Natural killer cell (primary cell): ENCODE measurements around the gene ANTXR2. TPM values are rescaled to one million over a fixed set of nuclear protein-coding genes. Genes with fewer than 3 reads are reported as not detected.

ENCODE experiments used
- ATAC-seq, 3 donors: fragments of 150-1000 bp in 2 of 3; fragments of 200-7000 bp in 1 of 3; cut with Tn5 transposase; 1 replicate in 1 of 3; 2 replicates in 2 of 3; pipeline ENCODE4 v1.10.0; 2021; ENCODE audit warnings: mild to moderate bottlenecking in 2 of 3, moderate library complexity in 2 of 3
- DNase-seq, 2 donors: peaks; one replicate each; pipeline versions ENCODE4 v3.0.0 to v3.0.0-alpha.2; 2013 to 2021; ENCODE audit warnings: mixed read lengths in 1 of 2
- H3K27ac ChIP-seq: one replicate; pipeline ENCODE4 v1.5.1; 2013; ENCODE audit warnings: mild to moderate bottlenecking, low read length
- H3K27me3 ChIP-seq: one replicate; pipeline ENCODE4 v1.6.1; 2013; ENCODE audit warnings: low read length; ENCODE audit not compliant: control insufficient read depth, insufficient read depth
- H3K36me3 ChIP-seq: one replicate; pipeline ENCODE4 v1.6.1; 2013; ENCODE audit warnings: low read length; ENCODE audit not compliant: control insufficient read depth, insufficient read depth
- H3K4me1 ChIP-seq: one replicate; pipeline ENCODE4 v1.6.1; 2013; ENCODE audit warnings: low read length; ENCODE audit not compliant: control insufficient read depth, insufficient read depth
- H3K4me3 ChIP-seq: one replicate; pipeline ENCODE4 v1.5.1; 2013; ENCODE audit warnings: low read length
- H3K9me3 ChIP-seq: one replicate; pipeline ENCODE4 v1.6.1; 2013; ENCODE audit warnings: low read length; ENCODE audit not compliant: control insufficient read depth, insufficient read depth
- H3K27ac Mint-ChIP-seq, 2 donors: one replicate each; pipeline ENCODE4 v1.8.0; 2022; ENCODE audit warnings: mild to moderate bottlenecking in 2 of 2, mixed read lengths in 2 of 2, moderate library complexity in 1 of 2
- H3K27me3 Mint-ChIP-seq, 2 donors: one replicate each; pipeline ENCODE4 v1.8.0; 2022; ENCODE audit warnings: low read depth in 2 of 2, mixed read lengths in 2 of 2
- H3K36me3 Mint-ChIP-seq: one replicate; pipeline ENCODE4 v1.8.0; 2022; ENCODE audit warnings: mixed read lengths
- H3K4me1 Mint-ChIP-seq, 2 donors: one replicate each; pipeline ENCODE4 v1.8.0; 2022; ENCODE audit warnings: mixed read lengths in 2 of 2
- H3K4me3 Mint-ChIP-seq: one replicate; pipeline ENCODE4 v1.8.0; 2022; ENCODE audit warnings: mild to moderate bottlenecking, moderate library complexity, mixed read lengths
- H3K9me3 Mint-ChIP-seq, 2 donors: one replicate each; pipeline ENCODE4 v1.8.0; 2022; ENCODE audit warnings: mixed read lengths in 2 of 2
- CTCF ChIP-seq: fragments of 200-600 bp; IDR thresholded peaks from one replicate; pipeline ENCODE4 v1.8.0; 2022; ENCODE audit warnings: antibody characterized with exemption
- WGBS: methylation state at CpG from one replicate; pipeline ENCODE4 v1.1.7; 2013; ENCODE audit warnings: missing lambda C conversion rate; ENCODE audit not compliant: insufficient coverage; 5-methylcytosine and 5-hydroxymethylcytosine counted together
- intact Hi-C: fragments of 100-400 bp; cut with micrococcal nuclease; formaldehyde crosslinking; loops from one replicate; pipeline ENCODE4 v1.14.2; 2022
- total RNA-seq, 4 donors: library from RNA; stranded (reverse); fragments of 120-200 nt in 1 of 4; gene quantifications; one replicate each; pipeline versions ENCODE4 v1.2.3 to v1.2.4, GENCODE V29; 2013 to 2022

ANTXR2 gene
- total RNA-seq, 3 donors from 2014 or later (not counting 1 experiment from before 2014, with no cell fraction given) = 7.8 to 28.3 (median 10.0) TPM

GRCh38 chr4:80049813-80050534 is 23.1 kb downstream of the ANTXR2 start:
- no peaks in the 10 kb centered on the region for H3K4me1 ChIP-seq
- H3K36me3 ChIP-seq = peaks cover 9% of the 10 kb centered on the region
- no peaks in the 10 kb centered on the region for H3K36me3 Mint-ChIP-seq
- H3K27ac ChIP-seq = no peak overlapping the region
- H3K27me3 ChIP-seq = no peaks in the 10 kb centered on the region
- no peak overlapping the region for H3K4me3 Mint-ChIP-seq
- no peaks in the 10 kb centered on the region for H3K9me3 Mint-ChIP-seq
- no peak overlapping the region for H3K4me3 ChIP-seq
- H3K4me1 Mint-ChIP-seq = no peaks in the 10 kb centered on the region
- intact Hi-C loops = no loop called here
- DNase-seq (no peak), ATAC-seq (no peak)
- no peak overlapping the region for H3K27ac Mint-ChIP-seq
- H3K27me3 Mint-ChIP-seq = no peaks in the 10 kb centered on the region
- WGBS = 83% methylated on average over 7 of the region's 7 CpGs
- no peaks in the 10 kb centered on the region for H3K9me3 ChIP-seq
- no peak for TF ChIP-seq CTCF

- ATAC-seq (no peak), DNase-seq (no peak)
- TF ChIP-seq CTCF = no peak
- no peaks in the 10 kb centered on the region for H3K9me3 ChIP-seq
- Mint-ChIP-seq H3K4me3 (no peak overlapping the region), H3K27me3 (no peaks in the 10 kb centered on the region), H3K9me3 (no peaks in the 10 kb centered on the region), H3K36me3 (no peaks in the 10 kb centered on the region), H3K4me1 (no peaks in the 10 kb centered on the region), H3K27ac (no peak overlapping the region)
- peaks cover 6% of the 10 kb centered on the region for H3K36me3 ChIP-seq
- no peaks in the 10 kb centered on the region for H3K4me1 ChIP-seq
- no peaks in the 10 kb centered on the region for H3K27me3 ChIP-seq
- no peak overlapping the region for H3K27ac ChIP-seq
- intact Hi-C loops = no loop called here
- H3K4me3 ChIP-seq = no peak overlapping the region
Observed at GRCh38 chr4:80049402-80049801, 23.6 kb downstream of the ANTXR2 start.

- Histone ChIP-seq H3K27ac (no peak overlapping the region), H3K36me3 (peaks cover 3% of the 10 kb centered on the region), H3K4me3 (no peak overlapping the region), H3K27me3 (no peaks in the 10 kb centered on the region), H3K4me1 (no peaks in the 10 kb centered on the region), H3K9me3 (no peaks in the 10 kb centered on the region)
- Mint-ChIP-seq H3K36me3 (no peaks in the 10 kb centered on the region), H3K4me3 (no peak overlapping the region), H3K9me3 (no peaks in the 10 kb centered on the region), H3K27ac (no peak overlapping the region), H3K4me1 (no peaks in the 10 kb centered on the region), H3K27me3 (no peaks in the 10 kb centered on the region)
- no peak for DNase-seq
- ATAC-seq = no peak
- TF ChIP-seq CTCF = no peak
- intact Hi-C loops = no loop called here
Observed at GRCh38 chr4:80045786-80046185, 27.2 kb downstream of the ANTXR2 start.

GRCh38 chr4:80043541-80043940 is 29.5 kb downstream of the ANTXR2 start:
- no peaks in the 10 kb centered on the region for H3K27me3 ChIP-seq
- no peaks in the 10 kb centered on the region for H3K4me1 ChIP-seq
- intact Hi-C loops = no loop called here
- no peak overlapping the region for H3K4me3 Mint-ChIP-seq
- H3K36me3 Mint-ChIP-seq = no peaks in the 10 kb centered on the region
- no peaks in the 10 kb centered on the region for H3K9me3 Mint-ChIP-seq
- no peak for TF ChIP-seq CTCF
- H3K9me3 ChIP-seq = no peaks in the 10 kb centered on the region
- no peaks in the 10 kb centered on the region for H3K27me3 Mint-ChIP-seq
- no peak for DNase-seq
- H3K4me3 ChIP-seq = no peak overlapping the region
- no peaks in the 10 kb centered on the region for H3K36me3 ChIP-seq
- no peak overlapping the region for H3K27ac ChIP-seq
- 98% methylated on average over 2 of the region's 3 CpGs for WGBS
- no peak overlapping the region for H3K27ac Mint-ChIP-seq
- no peak for ATAC-seq
- no peaks in the 10 kb centered on the region for H3K4me1 Mint-ChIP-seq
